K562 (cell line): ENCODE data around the gene UBFD1. TPM values are rescaled to one million over a fixed set of nuclear protein-coding genes. Genes with fewer than 3 reads are reported as not detected.
A peak's percentile ranks its signal among the peaks of the same experiment; 100 is the strongest.

ENCODE experiments used
- CC2D1A ChIP-seq: fragments of 450-650 bp; IDR thresholded peaks from 2 replicates; pipeline ENCODE4 v1.6.1; 2017; ENCODE audit warnings: mild to moderate bottlenecking
- CXXC5 ChIP-seq: fragments of 250-450 bp; sonication (Bioruptor Pico); IDR thresholded peaks from 2 replicates; pipeline ENCODE4 v1.8.0; 2022; ENCODE audit warnings: inconsistent platforms, mild to moderate bottlenecking, moderate library complexity
- EWSR1 ChIP-seq: fragments of 450-650 bp; IDR thresholded peaks from 2 replicates; pipeline ENCODE4 v1.6.1; 2018; ENCODE audit warnings: borderline replicate concordance, mild to moderate bottlenecking, low read depth, moderate library complexity; ENCODE audit not compliant: partially characterized antibody
- GABPA ChIP-seq: fragments of 200-800 bp; sonication (Bioruptor generic); conservative IDR thresholded peaks from 2 replicates; pipeline ENCODE4 v1.6.1; 2016; ENCODE audit warnings: low read depth, missing genetic modification characterization, missing compliant biosample characterization
- HMG20B ChIP-seq: fragments of 250-450 bp; sonication (Bioruptor Pico); IDR thresholded peaks from 2 replicates; pipeline ENCODE4 v1.5.0; 2021; ENCODE audit warnings: mild to moderate bottlenecking
- KDM2B ChIP-seq: fragments of 250-450 bp; sonication (Bioruptor Pico); IDR thresholded peaks from 2 replicates; pipeline ENCODE4 v1.8.0; 2021; ENCODE audit warnings: mild to moderate bottlenecking, moderate library complexity
- KLF16 ChIP-seq: IDR thresholded peaks from 2 replicates; pipeline ENCODE4 v1.6.1; 2016; ENCODE audit warnings: antibody characterized with exemption
- NBN ChIP-seq: fragments of 450-650 bp; IDR thresholded peaks from 2 replicates; pipeline ENCODE4 v1.6.1; 2016; ENCODE audit warnings: low read depth, mild to moderate bottlenecking
- NCOA2 ChIP-seq, 2 experiments: fragments of 450-650 bp; IDR thresholded peaks; 2 replicates each; pipeline ENCODE4 v1.6.1; 2018; ENCODE audit warnings: mild to moderate bottlenecking in 2 of 2, moderate library complexity in 1 of 2; ENCODE audit not compliant: partially characterized antibody in 2 of 2
- NCOA6 ChIP-seq: fragments of 450-650 bp; IDR thresholded peaks from 2 replicates; pipeline ENCODE4 v1.6.1; 2017; ENCODE audit warnings: mild to moderate bottlenecking
- TFAM ChIP-seq: fragments of 250-450 bp; sonication (Bioruptor Pico); conservative IDR thresholded peaks from 2 replicates; pipeline ENCODE4 v1.5.0; 2021; ENCODE audit warnings: mild to moderate bottlenecking, moderate library complexity
- ZNF695 ChIP-seq: fragments of 450-650 bp; formaldehyde crosslinking; IDR thresholded peaks from 2 replicates; pipeline ENCODE4 v1.4.0; 2020; ENCODE audit warnings: mild to moderate bottlenecking, moderate library complexity
- polyA plus RNA-seq, 8 experiments: library from polyadenylated mRNA; depleted of rRNA in 4 of 8; stranded (reverse) in 5 of 8; unstranded in 3 of 8; fragments of >200 nt; fragmentation: Nextera tagmentation in 2 of 8; fragmentation: Illumina TruSeq in 1 of 8; extraction: Ambion mirVana in 2 of 8; extraction: Trizol in 1 of 8; gene quantifications; 2 replicates each; pipeline versions ENCODE4 v1.2.1 to v1.2.3, GENCODE V29; 2011 to 2014; ENCODE audit warnings: inconsistent platforms in 1 of 8, missing spikeins in 1 of 8
- total RNA-seq, 7 experiments: library from RNA; depleted of rRNA in 6 of 7; stranded (reverse); fragments of >200 nt in 6 of 7; fragmentation: Illumina TruSeq in 2 of 7; extraction: Trizol in 2 of 7; gene quantifications; 2 replicates each; pipeline versions ENCODE4 v1.2.1 to v1.2.3, GENCODE V29; 2011 to 2021; ENCODE audit warnings: low replicate concordance in 1 of 7
- TF ChIP-seq, protein P1 (sequence below): fragments of 450-650 bp; conservative IDR thresholded peaks from 2 replicates; pipeline ENCODE4 v1.6.1; 2016; ENCODE audit warnings: missing genetic modification characterization, low read depth, mild to moderate bottlenecking, missing compliant biosample characterization, moderate library complexity
- TF ChIP-seq, protein P2 (sequence below): fragments of 450-650 bp; formaldehyde crosslinking; IDR thresholded peaks from 2 replicates; pipeline ENCODE4 v1.4.0; 2020; ENCODE audit warnings: mild to moderate bottlenecking
- TF ChIP-seq, protein P3 (sequence below): fragments of 450-650 bp; formaldehyde crosslinking; IDR thresholded peaks from 2 replicates; pipeline ENCODE4 v1.4.0; 2022; ENCODE audit warnings: missing genetic modification characterization
- TF ChIP-seq, protein P4 (sequence below): fragments of 450-650 bp; IDR thresholded peaks from 2 replicates; pipeline ENCODE4 v1.6.1; 2017; ENCODE audit warnings: mild to moderate bottlenecking, moderate library complexity
- TF ChIP-seq, protein P5 (sequence below): fragments of 250-450 bp; sonication (Bioruptor Pico); IDR thresholded peaks from 2 replicates; pipeline ENCODE4 v1.8.0; 2021; ENCODE audit warnings: borderline replicate concordance, mild to moderate bottlenecking, moderate library complexity; ENCODE audit not compliant: poor library complexity, severe bottlenecking
- TF ChIP-seq, protein P6 (sequence below): fragments of 250-450 bp; sonication (Bioruptor Pico); IDR thresholded peaks from 2 replicates; pipeline ENCODE4 v1.8.0; 2021; ENCODE audit warnings: mild to moderate bottlenecking, moderate library complexity
- TF ChIP-seq, protein P7 (sequence below): fragments of 250-450 bp; sonication (Bioruptor Pico); IDR thresholded peaks from 2 replicates; pipeline ENCODE4 v1.5.0; 2020; ENCODE audit warnings: mild to moderate bottlenecking, borderline replicate concordance

UBFD1 gene
- total and polyA plus RNA-seq, 9 of the 15 experiments (the other 6 are each of a cell fraction or from before 2014, with no cell fraction given), result 10.7 to 66.2 (median 34.0) TPM

DNA sequence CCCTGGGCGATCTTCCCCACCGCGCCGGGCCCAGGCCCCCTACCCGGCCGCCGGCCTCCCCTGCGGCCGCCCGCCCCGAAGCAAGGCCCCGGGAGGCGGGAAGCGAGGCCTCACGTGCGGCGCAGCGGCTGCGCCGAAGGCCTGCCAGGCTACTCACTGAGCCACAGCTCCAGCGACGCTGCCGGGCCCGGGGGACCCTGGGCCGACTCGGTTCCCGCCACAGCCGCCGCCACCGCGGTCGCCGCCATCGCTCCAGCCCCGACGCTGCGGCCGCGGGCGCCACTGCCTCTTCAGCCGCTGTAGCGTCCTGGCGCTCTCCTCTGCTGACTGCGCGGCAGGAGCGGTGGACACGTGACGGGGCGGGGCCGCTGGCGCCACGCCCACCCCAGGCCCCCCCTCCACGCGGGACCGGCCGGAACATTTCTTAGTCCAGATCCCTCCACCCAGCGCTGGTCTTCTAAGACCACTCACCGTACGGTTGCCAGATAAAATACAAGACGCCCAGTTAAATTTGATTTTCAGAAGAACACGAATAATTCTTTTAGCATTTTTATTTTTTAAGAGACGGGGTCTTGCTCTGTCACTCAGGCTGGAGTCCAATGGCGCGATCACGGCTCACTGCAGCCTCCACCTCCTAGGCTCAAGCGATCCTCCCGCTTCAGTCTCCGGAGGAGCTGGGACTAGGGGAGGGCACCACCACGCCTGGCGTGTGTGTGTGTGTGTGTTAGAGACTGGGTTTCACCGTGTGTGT, 47.2 kb upstream of the UBFD1 start, which contains the start of gene GGA2 (continued):
- TF ChIP-seq, protein P1, sequence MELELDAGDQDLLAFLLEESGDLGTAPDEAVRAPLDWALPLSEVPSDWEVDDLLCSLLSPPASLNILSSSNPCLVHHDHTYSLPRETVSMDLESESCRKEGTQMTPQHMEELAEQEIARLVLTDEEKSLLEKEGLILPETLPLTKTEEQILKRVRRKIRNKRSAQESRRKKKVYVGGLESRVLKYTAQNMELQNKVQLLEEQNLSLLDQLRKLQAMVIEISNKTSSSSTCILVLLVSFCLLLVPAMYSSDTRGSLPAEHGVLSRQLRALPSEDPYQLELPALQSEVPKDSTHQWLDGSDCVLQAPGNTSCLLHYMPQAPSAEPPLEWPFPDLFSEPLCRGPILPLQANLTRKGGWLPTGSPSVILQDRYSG (tag), result no peak
- TF ChIP-seq ZNF695, result no peak
- peak; percentile 96 for TF ChIP-seq CXXC5 (CRISPR knock-in tag)
- no peak for TF ChIP-seq KDM2B (CRISPR knock-in tag)
- no peak for TF ChIP-seq HMG20B (CRISPR knock-in tag)
- TF ChIP-seq, protein P2, sequence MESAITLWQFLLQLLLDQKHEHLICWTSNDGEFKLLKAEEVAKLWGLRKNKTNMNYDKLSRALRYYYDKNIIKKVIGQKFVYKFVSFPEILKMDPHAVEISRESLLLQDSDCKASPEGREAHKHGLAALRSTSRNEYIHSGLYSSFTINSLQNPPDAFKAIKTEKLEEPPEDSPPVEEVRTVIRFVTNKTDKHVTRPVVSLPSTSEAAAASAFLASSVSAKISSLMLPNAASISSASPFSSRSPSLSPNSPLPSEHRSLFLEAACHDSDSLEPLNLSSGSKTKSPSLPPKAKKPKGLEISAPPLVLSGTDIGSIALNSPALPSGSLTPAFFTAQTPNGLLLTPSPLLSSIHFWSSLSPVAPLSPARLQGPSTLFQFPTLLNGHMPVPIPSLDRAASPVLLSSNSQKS (CRISPR knock-in tag), result no peak
- TF ChIP-seq, protein P3, sequence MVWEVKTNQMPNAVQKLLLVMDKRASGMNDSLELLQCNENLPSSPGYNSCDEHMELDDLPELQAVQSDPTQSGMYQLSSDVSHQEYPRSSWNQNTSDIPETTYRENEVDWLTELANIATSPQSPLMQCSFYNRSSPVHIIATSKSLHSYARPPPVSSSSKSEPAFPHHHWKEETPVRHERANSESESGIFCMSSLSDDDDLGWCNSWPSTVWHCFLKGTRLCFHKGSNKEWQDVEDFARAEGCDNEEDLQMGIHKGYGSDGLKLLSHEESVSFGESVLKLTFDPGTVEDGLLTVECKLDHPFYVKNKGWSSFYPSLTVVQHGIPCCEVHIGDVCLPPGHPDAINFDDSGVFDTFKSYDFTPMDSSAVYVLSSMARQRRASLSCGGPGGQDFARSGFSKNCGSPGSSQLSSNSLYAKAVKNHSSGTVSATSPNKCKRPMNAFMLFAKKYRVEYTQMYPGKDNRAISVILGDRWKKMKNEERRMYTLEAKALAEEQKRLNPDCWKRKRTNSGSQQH, result no peak
- no peak for TF ChIP-seq NCOA6
- TF ChIP-seq, protein P4, sequence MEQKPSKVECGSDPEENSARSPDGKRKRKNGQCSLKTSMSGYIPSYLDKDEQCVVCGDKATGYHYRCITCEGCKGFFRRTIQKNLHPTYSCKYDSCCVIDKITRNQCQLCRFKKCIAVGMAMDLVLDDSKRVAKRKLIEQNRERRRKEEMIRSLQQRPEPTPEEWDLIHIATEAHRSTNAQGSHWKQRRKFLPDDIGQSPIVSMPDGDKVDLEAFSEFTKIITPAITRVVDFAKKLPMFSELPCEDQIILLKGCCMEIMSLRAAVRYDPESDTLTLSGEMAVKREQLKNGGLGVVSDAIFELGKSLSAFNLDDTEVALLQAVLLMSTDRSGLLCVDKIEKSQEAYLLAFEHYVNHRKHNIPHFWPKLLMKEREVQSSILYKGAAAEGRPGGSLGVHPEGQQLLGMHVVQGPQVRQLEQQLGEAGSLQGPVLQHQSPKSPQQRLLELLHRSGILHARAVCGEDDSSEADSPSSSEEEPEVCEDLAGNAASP, result no peak
- TF ChIP-seq, protein P5, sequence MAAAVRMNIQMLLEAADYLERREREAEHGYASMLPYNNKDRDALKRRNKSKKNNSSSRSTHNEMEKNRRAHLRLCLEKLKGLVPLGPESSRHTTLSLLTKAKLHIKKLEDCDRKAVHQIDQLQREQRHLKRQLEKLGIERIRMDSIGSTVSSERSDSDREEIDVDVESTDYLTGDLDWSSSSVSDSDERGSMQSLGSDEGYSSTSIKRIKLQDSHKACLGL (CRISPR knock-in tag), result no peak
- no peak for TF ChIP-seq KLF16
- TF ChIP-seq CC2D1A, result no peak
- TF ChIP-seq NCOA2 (IDR thresholded peaks at IDR 0.05; ENCODE audit: partially characterized antibody in 2 of 2), result no peak
- no peak for TF ChIP-seq GABPA (tag)
- TF ChIP-seq TFAM (CRISPR knock-in tag), result no peak
- TF ChIP-seq NBN, result no peak
- TF ChIP-seq, protein P6, sequence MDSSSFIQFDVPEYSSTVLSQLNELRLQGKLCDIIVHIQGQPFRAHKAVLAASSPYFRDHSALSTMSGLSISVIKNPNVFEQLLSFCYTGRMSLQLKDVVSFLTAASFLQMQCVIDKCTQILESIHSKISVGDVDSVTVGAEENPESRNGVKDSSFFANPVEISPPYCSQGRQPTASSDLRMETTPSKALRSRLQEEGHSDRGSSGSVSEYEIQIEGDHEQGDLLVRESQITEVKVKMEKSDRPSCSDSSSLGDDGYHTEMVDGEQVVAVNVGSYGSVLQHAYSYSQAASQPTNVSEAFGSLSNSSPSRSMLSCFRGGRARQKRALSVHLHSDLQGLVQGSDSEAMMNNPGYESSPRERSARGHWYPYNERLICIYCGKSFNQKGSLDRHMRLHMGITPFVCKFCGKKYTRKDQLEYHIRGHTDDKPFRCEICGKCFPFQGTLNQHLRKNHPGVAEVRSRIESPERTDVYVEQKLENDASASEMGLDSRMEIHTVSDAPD (CRISPR knock-in tag), result no peak
- TF ChIP-seq EWSR1, result no peak
- TF ChIP-seq, protein P7, sequence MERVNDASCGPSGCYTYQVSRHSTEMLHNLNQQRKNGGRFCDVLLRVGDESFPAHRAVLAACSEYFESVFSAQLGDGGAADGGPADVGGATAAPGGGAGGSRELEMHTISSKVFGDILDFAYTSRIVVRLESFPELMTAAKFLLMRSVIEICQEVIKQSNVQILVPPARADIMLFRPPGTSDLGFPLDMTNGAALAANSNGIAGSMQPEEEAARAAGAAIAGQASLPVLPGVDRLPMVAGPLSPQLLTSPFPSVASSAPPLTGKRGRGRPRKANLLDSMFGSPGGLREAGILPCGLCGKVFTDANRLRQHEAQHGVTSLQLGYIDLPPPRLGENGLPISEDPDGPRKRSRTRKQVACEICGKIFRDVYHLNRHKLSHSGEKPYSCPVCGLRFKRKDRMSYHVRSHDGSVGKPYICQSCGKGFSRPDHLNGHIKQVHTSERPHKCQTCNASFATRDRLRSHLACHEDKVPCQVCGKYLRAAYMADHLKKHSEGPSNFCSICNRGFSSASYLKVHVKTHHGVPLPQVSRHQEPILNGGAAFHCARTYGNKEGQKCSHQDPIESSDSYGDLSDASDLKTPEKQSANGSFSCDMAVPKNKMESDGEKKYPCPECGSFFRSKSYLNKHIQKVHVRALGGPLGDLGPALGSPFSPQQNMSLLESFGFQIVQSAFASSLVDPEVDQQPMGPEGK (CRISPR knock-in tag), result no peak
